ENCODE data around the gene DNAJC17. TPM values are rescaled to one million over a fixed set of nuclear protein-coding genes. Genes with fewer than 3 reads are reported as not detected.

DNAJC17 gene
- total RNA-seq, 3 donors from 2014 or later (not counting 1 experiment from before 2014, with no cell fraction given), result 36.2 to 64.9 (median 50.0) TPM

DNA sequence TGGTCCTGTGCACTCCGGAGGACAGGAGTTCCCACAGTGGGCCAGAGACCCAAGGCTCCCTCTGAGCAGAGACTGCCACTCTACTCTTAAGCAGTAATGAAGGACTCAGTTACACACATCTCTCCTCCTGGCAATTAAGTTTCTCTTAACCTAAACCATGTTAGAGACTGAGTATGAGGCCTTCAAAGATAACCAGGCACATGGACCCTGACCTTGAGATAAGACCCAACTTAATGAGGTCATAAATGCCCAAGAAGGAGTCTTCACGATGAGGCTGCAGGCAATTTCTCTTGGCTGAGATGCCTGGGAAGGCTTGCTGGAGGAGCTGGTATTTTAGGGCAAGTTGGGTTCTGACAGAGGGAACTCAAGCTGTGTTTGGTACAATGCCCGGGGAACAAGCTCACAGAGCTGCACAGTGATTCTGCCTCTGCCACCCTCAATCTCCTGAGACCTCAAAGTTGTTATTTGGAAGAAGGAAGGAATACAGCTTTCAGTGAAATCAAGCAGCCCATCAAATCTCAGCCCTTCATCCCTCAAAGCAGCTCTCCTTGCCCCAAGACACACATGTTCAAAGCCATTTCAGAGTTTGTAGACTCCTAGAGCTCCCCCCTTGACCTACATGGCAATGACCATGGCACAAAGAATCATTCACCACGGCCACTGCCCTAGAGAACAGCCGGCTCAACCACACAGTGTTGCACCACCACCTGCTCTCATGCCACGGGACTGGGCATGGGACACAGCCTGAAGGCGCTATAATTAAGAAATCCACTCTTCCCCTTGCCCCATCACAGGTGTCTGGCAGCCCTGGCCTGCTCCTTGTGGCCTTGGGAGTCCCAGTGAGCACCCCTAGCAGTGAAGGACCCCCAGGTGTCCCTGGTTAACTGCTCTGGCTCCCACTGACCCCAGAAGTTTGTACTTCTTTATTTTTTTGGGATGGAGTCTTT, 59.3 kb downstream of the DNAJC17 start:
- Mint-ChIP-seq H3K36me3 (no peaks in the 10 kb centered on the region), H3K9me3 (no peaks in the 10 kb centered on the region), H3K27ac (peak overlapping the region; percentile 94 to 96), H3K4me3 (no peak overlapping the region), H3K4me1 (peaks cover 65 to 72% of the 10 kb centered on the region in 2 donors), H3K27me3 (ENCODE audit: low read depth in 2 of 2) (no peaks in the 10 kb centered on the region)
- no peaks in the 10 kb centered on the region for H3K9me3 ChIP-seq (ENCODE audit: control insufficient read depth, insufficient read depth, low read length)
- H3K4me3 ChIP-seq (ENCODE audit: low read length), result no peak overlapping the region
- no peak overlapping the region for H3K27ac ChIP-seq (ENCODE audit: low read length)
- DNase-seq, result no peak
- 91% methylated on average over 7 of the region's 7 CpGs for WGBS (ENCODE audit: insufficient coverage)
- no peaks in the 10 kb centered on the region for H3K27me3 ChIP-seq (ENCODE audit: control insufficient read depth, insufficient read depth, low read length)
- intact Hi-C loops (cut with micrococcal nuclease), result no loop called here
- ATAC-seq, result no peak
- H3K4me1 ChIP-seq (ENCODE audit: control insufficient read depth, insufficient read depth, low read length), result peaks cover 64% of the 10 kb centered on the region
- H3K36me3 ChIP-seq (ENCODE audit: control insufficient read depth, insufficient read depth, low read length), result peaks cover 38% of the 10 kb centered on the region
- TF ChIP-seq, protein P1, sequence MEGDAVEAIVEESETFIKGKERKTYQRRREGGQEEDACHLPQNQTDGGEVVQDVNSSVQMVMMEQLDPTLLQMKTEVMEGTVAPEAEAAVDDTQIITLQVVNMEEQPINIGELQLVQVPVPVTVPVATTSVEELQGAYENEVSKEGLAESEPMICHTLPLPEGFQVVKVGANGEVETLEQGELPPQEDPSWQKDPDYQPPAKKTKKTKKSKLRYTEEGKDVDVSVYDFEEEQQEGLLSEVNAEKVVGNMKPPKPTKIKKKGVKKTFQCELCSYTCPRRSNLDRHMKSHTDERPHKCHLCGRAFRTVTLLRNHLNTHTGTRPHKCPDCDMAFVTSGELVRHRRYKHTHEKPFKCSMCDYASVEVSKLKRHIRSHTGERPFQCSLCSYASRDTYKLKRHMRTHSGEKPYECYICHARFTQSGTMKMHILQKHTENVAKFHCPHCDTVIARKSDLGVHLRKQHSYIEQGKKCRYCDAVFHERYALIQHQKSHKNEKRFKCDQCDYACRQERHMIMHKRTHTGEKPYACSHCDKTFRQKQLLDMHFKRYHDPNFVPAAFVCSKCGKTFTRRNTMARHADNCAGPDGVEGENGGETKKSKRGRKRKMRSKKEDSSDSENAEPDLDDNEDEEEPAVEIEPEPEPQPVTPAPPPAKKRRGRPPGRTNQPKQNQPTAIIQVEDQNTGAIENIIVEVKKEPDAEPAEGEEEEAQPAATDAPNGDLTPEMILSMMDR (IDR thresholded peaks at IDR 0.05), result no peak

DNA sequence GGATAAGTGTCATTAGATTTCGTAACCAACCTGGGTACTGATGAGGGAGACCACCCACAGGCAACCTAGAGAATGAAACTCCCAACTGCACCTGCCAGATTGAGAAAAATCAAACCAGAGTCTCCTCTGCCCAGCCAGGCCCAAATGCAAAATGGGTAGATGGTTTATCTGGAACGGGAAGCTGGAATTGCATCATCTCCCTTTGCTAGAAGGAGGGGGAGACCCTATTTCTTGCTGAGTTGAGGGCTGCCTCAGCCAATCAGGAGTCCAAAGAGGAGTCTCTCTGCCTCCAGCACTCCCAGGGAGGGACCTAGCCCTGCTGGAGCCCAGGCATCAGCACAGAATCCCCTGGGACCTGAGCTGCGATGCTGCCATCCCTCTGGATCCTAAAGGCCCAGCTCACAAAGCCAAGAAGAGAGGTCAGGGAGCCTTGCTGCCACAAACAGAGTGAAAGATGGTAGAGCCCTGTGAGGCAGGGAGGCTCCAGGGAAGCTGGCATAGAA, 60.3 kb downstream of the DNAJC17 start:
- Histone ChIP-seq H3K4me3 (ENCODE audit: low read length) (no peak overlapping the region), H3K36me3 (ENCODE audit: control insufficient read depth, insufficient read depth, low read length) (peaks cover 41% of the 10 kb centered on the region), H3K9me3 (ENCODE audit: control insufficient read depth, insufficient read depth, low read length) (no peaks in the 10 kb centered on the region), H3K27me3 (ENCODE audit: control insufficient read depth, insufficient read depth, low read length) (no peaks in the 10 kb centered on the region), H3K4me1 (ENCODE audit: control insufficient read depth, insufficient read depth, low read length) (peaks cover 66% of the 10 kb centered on the region), H3K27ac (ENCODE audit: low read length) (no peak overlapping the region)
- Mint-ChIP-seq H3K9me3 (no peaks in the 10 kb centered on the region), H3K27ac (peak overlapping the region; percentile 94 to 96), H3K27me3 (ENCODE audit: low read depth in 2 of 2) (no peaks in the 10 kb centered on the region), H3K36me3 (no peaks in the 10 kb centered on the region), H3K4me1 (peaks cover 63 to 71% of the 10 kb centered on the region in 2 donors), H3K4me3 (no peak overlapping the region)
- WGBS (ENCODE audit: insufficient coverage), result 84% methylated on average over 3 of the region's 3 CpGs
- TF ChIP-seq, protein P1 (IDR thresholded peaks at IDR 0.05), result no peak
- no peak for DNase-seq
- intact Hi-C loops (cut with micrococcal nuclease), result loop anchor here (1.0 kb wide), 1 partner anchor 35 kb away; no protein-coding TSS in a partner anchor
- ATAC-seq, result no peak

DNA sequence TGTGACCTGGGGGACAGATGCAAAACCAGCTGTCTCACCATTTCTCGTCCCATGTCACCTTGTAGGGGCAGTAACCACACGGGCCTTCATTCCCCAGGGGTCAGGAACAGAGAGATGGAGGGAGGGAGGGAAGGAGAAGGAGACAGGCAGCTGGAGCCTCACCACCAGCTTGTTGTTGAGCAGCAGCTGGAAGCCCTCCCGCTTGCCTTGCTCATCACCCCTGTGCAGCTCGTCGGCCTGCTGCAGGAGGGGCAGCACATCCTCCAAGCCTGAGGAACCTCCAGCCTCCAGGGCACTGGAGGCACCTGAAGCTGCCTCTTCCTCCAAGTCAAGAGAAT, 62.5 kb downstream of the DNAJC17 start:
- Histone ChIP-seq H3K9me3 (ENCODE audit: control insufficient read depth, insufficient read depth, low read length) (no peaks in the 10 kb centered on the region), H3K27me3 (ENCODE audit: control insufficient read depth, insufficient read depth, low read length) (no peaks in the 10 kb centered on the region), H3K4me3 (ENCODE audit: low read length) (no peak overlapping the region), H3K36me3 (ENCODE audit: control insufficient read depth, insufficient read depth, low read length) (peaks cover 36% of the 10 kb centered on the region), H3K4me1 (ENCODE audit: control insufficient read depth, insufficient read depth, low read length) (peaks cover 55% of the 10 kb centered on the region), H3K27ac (ENCODE audit: low read length) (peak overlapping the region; percentile 75)
- Mint-ChIP-seq H3K4me1 (peaks cover 55 to 62% of the 10 kb centered on the region in 2 donors), H3K27me3 (ENCODE audit: low read depth in 2 of 2) (no peaks in the 10 kb centered on the region), H3K9me3 (no peaks in the 10 kb centered on the region), H3K4me3 (peak overlapping the region; percentile 80), H3K27ac (peak overlapping the region; percentile 94 to 96), H3K36me3 (no peaks in the 10 kb centered on the region)
- ATAC-seq, result no peak
- DNase-seq, result no peak
- intact Hi-C loops (cut with micrococcal nuclease), result loop anchor here (1.0 to 5.0 kb wide), 3 partner anchors 10 to 42 kb away; no protein-coding TSS in a partner anchor
- 83% methylated on average over 5 of the region's 5 CpGs for WGBS (ENCODE audit: insufficient coverage)
- TF ChIP-seq, protein P1 (IDR thresholded peaks at IDR 0.05), result no peak

All from natural killer cell (primary cell).